Myocyte (in vitro differentiated cells): ENCODE results near the gene KIF26A. TPM values are rescaled to one million over a fixed set of nuclear protein-coding genes. Genes with fewer than 3 reads are reported as not detected.

Experiments used
- DNase-seq: peaks from one replicate; pipeline ENCODE4 v3.0.0-alpha.2; 2012; ENCODE audit warnings: low read depth
- total RNA-seq: library from RNA; depleted of rRNA; stranded (reverse); fragments of >200 nt; gene quantifications from 2 replicates; pipeline ENCODE4 v1.2.3, GENCODE V29; 2014

Gene KIF26A
- total RNA-seq, 1 donor from 2014 or later = not detected

GRCh38 chr14:104155513-104155912 lies 17.1 kb downstream of the KIF26A start:
- no peak for DNase-seq

GRCh38 chr14:104156142-104156541 lies 17.8 kb downstream of the KIF26A start:
- DNase-seq = no peak

- no peak for DNase-seq
These were observed 18.9 kb downstream of the KIF26A start for GRCh38 chr14:104157016-104157928.

GRCh38 chr14:104158827-104159798 lies 20.7 kb downstream of the KIF26A start:
- no peak for DNase-seq

GRCh38 chr14:104159990-104160389 lies 21.6 kb downstream of the KIF26A start:
- no peak for DNase-seq

GRCh38 chr14:104161602-104162367 lies 23.4 kb downstream of the KIF26A start:
- DNase-seq = no peak

- no peak for DNase-seq
These were observed 24.1 kb downstream of the KIF26A start for GRCh38 chr14:104162495-104162894.

- DNase-seq = no peak
These were observed 25.2 kb downstream of the KIF26A start for GRCh38 chr14:104163541-104163940.

GRCh38 chr14:104164041-104164440 lies 25.7 kb downstream of the KIF26A start:
- no peak for DNase-seq

- DNase-seq = no peak
These were observed 26.1 kb downstream of the KIF26A start for GRCh38 chr14:104164512-104164911.

GRCh38 chr14:104166698-104167097 lies 28.3 kb downstream of the KIF26A start:
- DNase-seq = no peak

GRCh38 chr14:104168603-104169002 lies 30.2 kb downstream of the KIF26A start:
- DNase-seq = no peak

- DNase-seq = no peak
These were observed 30.8 kb downstream of the KIF26A start for GRCh38 chr14:104169005-104169698.

GRCh38 chr14:104169699-104170479 lies 31.5 kb downstream of the KIF26A start:
- no peak for DNase-seq

- DNase-seq = no peak
These were observed 32.8 kb downstream of the KIF26A start for GRCh38 chr14:104171029-104171697.

- DNase-seq = no peak
These were observed 33.5 kb downstream of the KIF26A start for GRCh38 chr14:104171895-104172294.

- DNase-seq = no peak
These were observed 34.0 kb downstream of the KIF26A start for GRCh38 chr14:104172349-104172748.

- no peak for DNase-seq
These were observed 34.5 kb downstream of the KIF26A start for GRCh38 chr14:104172880-104173279.

- no peak for DNase-seq
These were observed 35.7 kb downstream of the KIF26A start for GRCh38 chr14:104174051-104174450.
